Sigmoid colon (tissue), 4 donors: Measurements from ENCODE around the gene ZDHHC5.

ENCODE experiments used
- EP300 ChIP-seq, 4 donors: sonication (generic); formaldehyde crosslinking; IDR thresholded peaks; one replicate each; pipeline ENCODE4 v1.6.1; 2017; ENCODE audit warnings: antibody characterized with exemption in 4 of 4
- POLR2A ChIP-seq, 2 donors: fragments of 450-650 bp; IDR thresholded peaks; one replicate each; pipeline ENCODE4 v1.6.1; 2016; ENCODE audit warnings: antibody characterized with exemption in 2 of 2, mild to moderate bottlenecking in 2 of 2, moderate library complexity in 2 of 2
- POLR2AphosphoS5 ChIP-seq, 4 donors: sonication (generic); formaldehyde crosslinking; IDR thresholded peaks; one replicate each; pipeline ENCODE4 v1.6.1; 2017; ENCODE audit warnings: antibody characterized with exemption in 4 of 4
- TF ChIP-seq, protein P1 (sequence below), 4 experiments: fragments of 450-650 bp in 3 of 4; fragments of 200-600 bp in 1 of 4; IDR thresholded peaks; one replicate each; pipeline ENCODE4 v1.5.1; 2016 to 2019; ENCODE audit warnings: antibody characterized with exemption in 4 of 4, mild to moderate bottlenecking in 3 of 4, moderate library complexity in 2 of 4

DNA sequence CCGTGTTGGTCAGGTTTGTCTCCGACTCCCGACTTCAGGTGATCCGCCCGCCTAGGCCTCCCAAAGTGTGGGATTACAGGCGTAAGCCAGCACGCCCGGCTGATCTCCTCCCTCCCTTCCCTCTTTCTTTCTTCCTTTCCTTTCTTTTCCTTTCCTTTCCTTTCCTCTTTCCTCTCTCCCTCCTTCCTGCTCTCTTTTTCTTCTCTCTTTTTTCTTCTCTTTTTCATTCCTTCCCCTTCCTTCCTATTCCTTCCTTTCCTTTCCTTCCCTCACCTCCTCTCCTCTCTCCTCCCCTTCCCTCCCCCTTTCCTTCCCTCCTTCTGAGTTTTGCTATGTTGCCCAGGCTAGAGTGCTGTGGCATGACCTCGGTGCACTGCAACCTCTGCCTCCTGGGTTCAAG lies 3.9 kb upstream of the ZDHHC5 start:
- TF ChIP-seq, protein P1, sequence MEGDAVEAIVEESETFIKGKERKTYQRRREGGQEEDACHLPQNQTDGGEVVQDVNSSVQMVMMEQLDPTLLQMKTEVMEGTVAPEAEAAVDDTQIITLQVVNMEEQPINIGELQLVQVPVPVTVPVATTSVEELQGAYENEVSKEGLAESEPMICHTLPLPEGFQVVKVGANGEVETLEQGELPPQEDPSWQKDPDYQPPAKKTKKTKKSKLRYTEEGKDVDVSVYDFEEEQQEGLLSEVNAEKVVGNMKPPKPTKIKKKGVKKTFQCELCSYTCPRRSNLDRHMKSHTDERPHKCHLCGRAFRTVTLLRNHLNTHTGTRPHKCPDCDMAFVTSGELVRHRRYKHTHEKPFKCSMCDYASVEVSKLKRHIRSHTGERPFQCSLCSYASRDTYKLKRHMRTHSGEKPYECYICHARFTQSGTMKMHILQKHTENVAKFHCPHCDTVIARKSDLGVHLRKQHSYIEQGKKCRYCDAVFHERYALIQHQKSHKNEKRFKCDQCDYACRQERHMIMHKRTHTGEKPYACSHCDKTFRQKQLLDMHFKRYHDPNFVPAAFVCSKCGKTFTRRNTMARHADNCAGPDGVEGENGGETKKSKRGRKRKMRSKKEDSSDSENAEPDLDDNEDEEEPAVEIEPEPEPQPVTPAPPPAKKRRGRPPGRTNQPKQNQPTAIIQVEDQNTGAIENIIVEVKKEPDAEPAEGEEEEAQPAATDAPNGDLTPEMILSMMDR (IDR thresholded peaks at IDR 0.05) = no peak
- TF ChIP-seq POLR2A (IDR thresholded peaks at IDR 0.05) (no peak), EP300 (IDR thresholded peaks at IDR 0.05) (no peak), POLR2AphosphoS5 (IDR thresholded peaks at IDR 0.05) (no peak)
